Peyer's patch (tissue), 4 donors: Measurements from ENCODE around the gene TAF1B.

Experiments used
- CTCF ChIP-seq, 6 experiments: fragments of 450-650 bp in 4 of 6; fragments of 200-600 bp in 2 of 6; sonication (generic) in 1 of 6; IDR thresholded peaks; one replicate each; pipeline ENCODE4 v1.5.1; 2017 to 2019; ENCODE audit warnings: antibody characterized with exemption in 6 of 6, mild to moderate bottlenecking in 3 of 6, moderate library complexity in 1 of 6
- POLR2A ChIP-seq, 2 donors: fragments of 450-650 bp; IDR thresholded peaks; one replicate each; pipeline ENCODE4 v1.5.1; 2017; ENCODE audit warnings: antibody characterized with exemption in 2 of 2, mild to moderate bottlenecking in 2 of 2, moderate library complexity in 2 of 2

- no peak for TF ChIP-seq CTCF (IDR thresholded peaks at IDR 0.05)
- TF ChIP-seq POLR2A (IDR thresholded peaks at IDR 0.05): no peak
Measured at GRCh38 chr2:9937258-9937657, 94.0 kb downstream of the TAF1B start.
